ENCODE data around the gene CDH18. TPM values are rescaled to one million over a fixed set of nuclear protein-coding genes. Genes with fewer than 3 reads are reported as not detected.

Gene CDH18
- total RNA-seq, result not detected

- no peak for TF ChIP-seq CTCF (IDR thresholded peaks at IDR 0.05; ENCODE audit: low read depth)
These were observed at the start of gene CDH18 for GRCh38 chr5:19987612-19988361. Gene CDH18 (minus strand): TSS chr5:19988200. CDS start chr5:19838986, 149,214 bp downstream.

GRCh38 chr5:20034717-20035116 is 46.7 kb upstream of the CDH18 start:
- TF ChIP-seq CTCF (IDR thresholded peaks at IDR 0.05; ENCODE audit: low read depth), result no peak

- no peak for TF ChIP-seq CTCF (IDR thresholded peaks at IDR 0.05; ENCODE audit: low read depth)
These were observed 45.9 kb upstream of the CDH18 start for GRCh38 chr5:20033881-20034280.

- no peak for TF ChIP-seq CTCF (IDR thresholded peaks at IDR 0.05; ENCODE audit: low read depth)
These were observed 44.9 kb upstream of the CDH18 start for GRCh38 chr5:20032896-20033295.

- no peak for TF ChIP-seq CTCF (IDR thresholded peaks at IDR 0.05; ENCODE audit: low read depth)
These were observed 42.1 kb upstream of the CDH18 start for GRCh38 chr5:20030125-20030524.

- no peak for TF ChIP-seq CTCF (IDR thresholded peaks at IDR 0.05; ENCODE audit: low read depth)
These were observed 41.3 kb upstream of the CDH18 start for GRCh38 chr5:20029266-20029665.

GRCh38 chr5:20028506-20028905 is 40.5 kb upstream of the CDH18 start:
- no peak for TF ChIP-seq CTCF (IDR thresholded peaks at IDR 0.05; ENCODE audit: low read depth)

Measured in subcutaneous adipose tissue (tissue), 4 donors.